GM12872 (cell line): Measurements from ENCODE around the gene CDKAL1.

Experiments
- CTCF ChIP-seq: IDR thresholded peaks from 3 replicates; pipeline ENCODE4 v1.5.1; 2011; ENCODE audit warnings: low read depth, mild to moderate bottlenecking, low read length, moderate library complexity; ENCODE audit not compliant: insufficient read depth

The CDKAL1 gene

GRCh38 chr6:20879526-20879925 lies 345.3 kb downstream of the CDKAL1 start:
- TF ChIP-seq CTCF: no peak

GRCh38 chr6:20881365-20881764 lies 347.1 kb downstream of the CDKAL1 start:
- TF ChIP-seq CTCF: no peak

DNA sequence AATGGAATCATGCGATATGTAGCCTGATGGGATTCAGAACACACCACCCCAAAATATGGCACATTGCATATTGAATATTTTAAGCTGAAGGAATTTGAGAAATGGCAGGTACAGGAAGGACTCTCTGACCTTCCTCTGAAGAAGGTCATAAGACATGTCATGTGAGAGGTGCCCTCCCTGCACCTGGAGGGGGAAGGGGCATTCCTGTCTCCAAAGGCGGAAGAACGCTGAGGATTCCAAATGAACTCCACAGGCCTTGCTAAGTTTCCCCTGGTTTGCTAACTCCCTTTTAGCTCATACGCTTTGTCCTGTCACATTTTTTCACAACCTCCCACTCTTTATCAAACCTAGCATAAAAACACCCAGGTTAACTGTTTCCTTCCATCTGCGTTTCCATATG lies 347.8 kb downstream of the CDKAL1 start:
- no peak for TF ChIP-seq CTCF

GRCh38 chr6:20885076-20885475 lies 350.8 kb downstream of the CDKAL1 start:
- no peak for TF ChIP-seq CTCF

DNA sequence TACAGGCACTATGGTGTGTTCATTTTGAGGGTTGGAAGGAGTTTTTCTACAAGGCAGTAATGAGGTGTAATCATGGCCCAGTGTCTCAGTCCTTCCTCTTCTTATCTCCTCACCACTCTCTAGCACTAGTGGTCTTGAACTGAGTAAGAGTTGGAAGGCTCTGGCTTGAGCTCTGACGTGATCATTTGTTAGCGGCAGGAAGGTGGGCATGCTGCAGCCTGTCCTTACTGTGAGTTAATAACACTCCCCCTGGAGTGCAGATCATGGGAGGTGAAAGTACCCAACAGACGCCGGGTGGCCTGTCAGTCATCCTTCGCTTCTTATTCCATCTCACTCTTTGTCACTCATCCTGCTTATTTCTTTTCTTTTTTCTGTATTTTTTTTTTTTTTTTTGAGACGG lies 356.9 kb downstream of the CDKAL1 start:
- no peak for TF ChIP-seq CTCF

GRCh38 chr6:20892365-20892764 lies 358.1 kb downstream of the CDKAL1 start:
- TF ChIP-seq CTCF: no peak

- TF ChIP-seq CTCF: no peak
Measured at GRCh38 chr6:20893412-20893811, 359.2 kb downstream of the CDKAL1 start.
